Germinal center (tissue), 1 donor: ENCODE data around the gene ATP6V1G1.
"Not testable (repeated sequence)": the region's sequence is repeated elsewhere in the genome, so short reads cannot be mapped to it uniquely, and the experiment has no call there.

Experiments used
- DNase-seq: peaks from one replicate; pipeline ENCODE4 v3.0.0; 2012; ENCODE audit warnings: mixed read lengths, low spot score

The ATP6V1G1 gene, protein sequence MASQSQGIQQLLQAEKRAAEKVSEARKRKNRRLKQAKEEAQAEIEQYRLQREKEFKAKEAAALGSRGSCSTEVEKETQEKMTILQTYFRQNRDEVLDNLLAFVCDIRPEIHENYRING

DNA sequence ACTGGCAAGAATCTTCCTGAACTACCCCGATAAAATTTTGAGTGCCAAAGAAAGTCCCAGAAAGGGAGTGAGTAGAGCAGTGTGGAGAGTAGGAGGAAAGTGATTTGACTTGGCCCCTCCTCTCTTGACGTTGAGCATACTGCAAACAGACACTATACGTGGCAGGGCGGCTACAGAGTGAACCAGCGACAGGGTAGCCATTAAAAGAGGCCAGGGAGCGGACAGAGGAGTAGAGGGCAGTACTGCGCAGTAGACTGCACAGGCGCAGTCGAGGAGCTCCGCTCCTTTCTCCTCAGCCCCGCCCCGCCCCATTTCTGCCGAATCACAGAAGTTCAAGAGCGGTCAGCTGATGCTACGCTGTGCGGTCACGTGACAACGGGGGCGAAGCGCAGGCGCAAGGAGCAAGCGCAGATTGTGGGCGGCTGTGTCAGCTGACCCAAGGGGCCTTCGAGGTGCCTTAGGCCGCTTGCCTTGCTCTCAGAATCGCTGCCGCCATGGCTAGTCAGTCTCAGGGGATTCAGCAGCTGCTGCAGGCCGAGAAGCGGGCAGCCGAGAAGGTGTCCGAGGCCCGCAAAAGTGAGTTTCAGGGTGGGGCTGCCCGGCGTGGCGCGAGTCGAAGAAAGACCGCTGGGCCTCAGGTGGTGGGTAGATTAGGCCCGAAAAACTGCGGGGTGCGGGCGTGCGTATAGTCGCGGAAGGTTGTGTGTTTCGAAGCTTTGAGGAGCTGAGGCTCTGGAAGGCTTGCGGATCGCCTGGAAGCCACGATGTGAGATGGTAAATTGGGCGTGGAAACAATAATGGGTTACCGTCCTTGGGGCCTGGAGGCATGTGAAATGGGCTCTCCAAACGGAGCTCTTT lies at the start of gene ATP6V1G1:
TSS of gene ATP6V1G1 (plus strand) at position 425 of the 858 bp plus-strand sequence. CDS start at position 495, 70 bp downstream.
- peak; percentile 95 for DNase-seq

DNA sequence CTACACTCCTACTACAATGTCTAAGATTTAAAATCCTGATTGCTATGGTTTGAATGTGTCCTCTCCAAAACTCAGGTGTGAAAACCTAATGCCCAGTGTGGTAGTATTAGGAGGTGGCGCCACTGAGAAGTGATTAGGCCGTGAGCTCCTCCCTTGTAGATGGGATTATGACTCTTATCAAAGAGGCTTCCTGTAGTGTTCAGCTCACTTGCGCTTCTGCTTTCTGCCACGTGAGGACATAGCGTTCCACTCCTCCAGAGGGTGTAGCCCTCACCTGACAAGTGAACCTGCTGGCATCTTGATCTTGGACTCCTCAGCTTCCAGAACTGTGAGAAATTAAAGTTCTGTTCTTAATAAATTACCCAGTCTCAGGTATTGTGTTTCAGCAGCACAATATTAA lies 49.3 kb upstream of the ATP6V1G1 start:
- peak; percentile 53 for DNase-seq

DNA sequence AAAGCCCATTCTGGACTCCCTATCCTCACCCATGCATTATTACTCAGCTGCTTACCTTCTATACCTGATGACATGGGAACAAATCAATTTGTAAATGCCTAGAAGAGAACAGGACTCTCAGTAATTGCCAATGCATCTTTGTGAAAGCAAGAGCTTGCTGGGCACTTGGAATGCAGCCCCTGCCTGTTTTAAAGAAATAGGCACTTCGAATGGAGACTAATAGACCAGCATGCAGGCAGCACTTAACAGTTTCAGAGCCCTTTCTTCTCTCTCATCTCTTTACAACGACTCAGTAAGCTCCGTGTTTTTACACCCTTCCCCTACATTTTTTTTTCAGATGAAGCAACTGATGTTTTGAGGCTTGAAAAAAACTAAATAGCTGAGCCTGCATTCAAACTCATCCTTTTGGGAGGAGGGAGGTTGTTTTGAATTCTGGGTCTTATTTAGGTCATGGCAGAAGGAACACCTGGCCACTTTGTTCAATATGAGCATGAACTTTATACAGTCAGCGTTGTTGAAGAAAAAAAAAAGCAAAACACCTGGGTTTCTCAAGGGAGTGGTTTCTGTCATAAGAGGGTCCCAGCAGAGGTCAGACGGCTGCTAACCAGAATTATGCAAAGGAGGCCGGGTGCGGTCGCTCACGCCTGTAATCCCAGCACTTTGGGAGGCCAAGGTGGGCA lies 47.7 kb upstream of the ATP6V1G1 start:
- no peak for DNase-seq

DNA sequence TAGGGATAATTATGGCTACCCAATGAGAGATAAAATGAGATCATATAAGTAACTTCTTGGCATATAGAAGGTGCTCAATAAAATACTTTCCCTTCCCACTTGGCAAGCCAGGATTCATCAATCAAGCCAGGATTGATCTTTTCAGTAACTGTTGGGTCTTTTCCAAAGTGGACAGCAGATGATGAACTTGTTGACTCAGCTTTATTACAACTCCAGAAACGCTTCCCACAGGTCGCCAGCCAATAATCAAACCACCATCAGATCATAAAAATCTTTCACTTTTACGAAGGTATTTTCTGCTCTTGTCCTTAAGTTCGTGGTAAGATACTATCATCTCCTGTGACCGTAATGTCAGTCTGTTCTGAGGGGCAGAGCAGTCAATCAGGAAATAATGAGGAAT lies 42.5 kb upstream of the ATP6V1G1 start:
- DNase-seq, result no peak

DNA sequence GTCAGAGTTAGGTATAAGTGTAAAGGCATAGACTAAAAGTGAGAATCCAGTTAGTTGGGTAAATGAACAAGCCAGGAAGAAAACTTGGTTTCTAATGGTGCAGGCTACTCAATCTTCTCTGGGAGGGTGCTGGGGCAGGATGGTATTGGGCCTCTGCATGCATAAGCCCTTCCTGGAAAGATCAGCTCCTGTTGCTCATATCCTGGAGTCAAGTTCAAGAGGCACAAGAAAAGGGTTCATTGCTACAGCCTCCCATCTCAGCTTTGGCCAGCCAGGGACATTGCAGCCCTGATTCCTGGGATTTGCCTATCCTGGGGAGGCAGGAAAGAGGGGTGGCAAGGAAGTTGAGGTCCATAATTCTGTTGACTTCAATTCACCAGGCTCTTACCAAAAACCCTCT lies 40.7 kb upstream of the ATP6V1G1 start:
- no peak for DNase-seq

DNA sequence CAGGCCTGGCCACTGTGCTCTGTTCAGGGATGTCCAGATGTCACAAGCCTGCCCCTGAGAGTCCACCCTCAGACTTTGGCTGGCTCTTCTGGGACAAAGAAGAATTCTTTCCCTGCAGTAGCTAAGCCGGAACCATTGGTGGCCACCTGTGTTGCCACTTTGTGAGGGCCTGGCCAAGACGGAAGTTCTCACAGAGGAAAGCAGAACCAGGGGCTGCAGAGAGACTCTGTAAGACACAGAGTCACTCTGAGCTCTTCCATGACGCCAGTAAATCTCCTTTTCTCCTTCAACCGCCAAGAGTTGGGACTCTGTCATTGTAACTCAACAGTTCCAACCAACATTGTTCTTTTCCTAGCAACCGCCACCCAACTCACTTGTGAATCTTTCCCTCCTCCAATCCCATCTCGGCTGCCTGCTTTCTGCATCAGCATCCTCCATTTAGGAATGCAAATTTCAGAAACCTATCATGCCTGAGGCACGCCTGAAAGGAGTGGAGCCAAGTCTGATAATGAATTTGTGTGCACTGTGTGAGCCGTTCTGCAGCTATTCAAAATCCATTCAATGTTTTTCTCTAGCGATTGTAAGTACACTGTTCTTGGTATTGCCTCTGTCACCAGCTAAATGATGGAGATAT lies 37.8 kb upstream of the ATP6V1G1 start:
- DNase-seq, result no peak

DNA sequence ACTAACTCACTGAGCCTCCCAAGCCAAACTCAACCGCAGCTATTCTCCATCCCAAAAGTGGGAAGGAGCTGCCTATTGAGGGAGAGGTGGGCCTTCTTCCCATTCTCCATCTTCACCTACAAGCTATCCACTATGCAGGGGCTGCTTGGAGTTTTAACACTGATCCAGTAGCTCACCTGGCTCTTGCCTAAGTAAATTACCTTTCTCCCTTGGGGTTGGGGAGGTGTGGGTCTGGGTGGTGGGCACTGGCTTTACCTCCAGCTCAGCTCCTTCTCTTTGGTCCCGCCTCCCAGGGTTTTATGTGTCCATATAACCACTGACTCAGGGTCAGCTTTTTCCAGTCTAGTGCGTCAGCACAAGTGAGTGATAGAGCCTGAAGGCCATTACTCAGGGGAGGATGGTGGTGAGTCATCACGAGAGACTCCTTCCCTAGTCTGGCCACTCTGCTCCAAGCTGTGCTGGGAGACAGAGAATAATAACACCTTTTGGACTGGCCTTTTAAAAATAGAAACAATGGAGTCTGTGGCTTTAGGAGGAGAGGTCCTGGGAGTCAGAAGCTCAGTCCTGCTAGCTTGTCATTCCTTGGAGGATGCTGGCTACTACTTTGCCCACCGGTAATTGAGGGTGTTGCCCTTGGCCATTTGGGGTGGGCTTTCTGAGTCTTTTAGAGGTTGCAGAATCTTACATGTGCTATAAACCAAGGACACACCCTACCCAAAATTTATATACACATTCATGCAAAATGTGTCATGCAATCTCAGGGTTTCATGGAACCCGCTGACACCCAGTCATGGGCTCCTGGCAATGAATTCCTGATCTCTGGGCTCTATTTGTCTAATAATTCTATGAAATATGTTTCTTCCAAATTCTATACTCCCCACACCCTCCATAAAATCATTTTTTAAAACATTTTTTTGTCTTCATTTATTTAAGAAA lies 35.6 kb upstream of the ATP6V1G1 start:
- DNase-seq, result no peak

DNA sequence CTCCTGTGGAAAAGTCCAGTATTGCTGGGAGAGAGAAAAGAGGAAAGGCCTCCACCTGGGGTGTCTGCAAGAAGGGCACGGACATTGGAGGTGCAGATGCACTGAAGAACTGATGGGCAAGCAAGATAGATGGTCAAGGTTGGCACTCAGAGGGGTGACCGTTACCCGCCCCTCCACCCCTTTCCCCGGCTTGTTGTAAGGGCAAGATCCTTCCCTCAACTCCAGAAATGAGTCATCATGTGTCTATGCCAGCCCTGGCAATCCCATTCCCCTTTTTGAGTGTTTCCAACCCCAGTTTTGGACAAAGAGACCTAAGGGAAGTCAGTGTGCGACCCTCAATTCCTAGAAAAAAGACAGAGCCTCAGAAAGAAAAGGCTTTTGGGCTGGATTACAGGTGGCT lies 34.9 kb upstream of the ATP6V1G1 start:
- DNase-seq, result no peak

DNA sequence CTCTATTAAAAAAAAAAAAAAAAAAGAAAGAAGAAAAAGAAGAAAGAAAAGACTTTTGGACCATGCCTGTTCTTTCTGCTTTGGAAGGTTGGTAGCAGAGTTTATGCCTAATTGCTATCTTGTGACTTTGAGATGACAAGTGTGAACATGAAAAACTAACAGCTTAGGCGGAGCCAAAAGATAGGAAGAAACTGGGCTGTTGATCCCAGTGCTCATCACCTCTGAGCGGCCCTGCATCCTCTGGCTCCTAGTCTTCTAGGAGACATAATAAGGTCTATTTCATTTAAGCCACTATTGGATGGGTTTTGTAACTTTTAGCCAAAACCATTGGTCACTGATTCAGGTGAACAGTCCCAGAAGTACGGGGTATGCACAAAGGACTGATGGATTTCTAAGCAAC lies 34.4 kb upstream of the ATP6V1G1 start:
- DNase-seq, result no peak

DNA sequence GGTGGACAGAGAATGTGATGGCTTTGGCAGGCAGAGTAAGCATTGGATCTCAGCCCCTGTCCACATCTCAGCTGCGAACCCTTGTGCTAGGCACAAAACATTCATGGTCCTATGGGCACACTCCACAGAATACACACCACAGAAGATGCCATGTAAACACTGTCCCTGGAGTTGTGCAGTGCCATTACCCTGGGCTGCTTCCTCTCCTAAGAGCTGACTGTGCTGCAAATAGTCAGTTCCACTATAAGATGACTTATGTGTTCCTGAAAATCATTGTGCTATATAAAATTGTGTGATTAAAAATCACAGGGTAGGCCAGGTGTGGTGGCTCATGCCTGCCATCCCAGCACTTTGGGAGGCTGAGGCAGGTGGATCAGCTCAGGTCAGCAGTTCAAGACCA lies 31.9 kb upstream of the ATP6V1G1 start:
- DNase-seq, result no peak

DNA sequence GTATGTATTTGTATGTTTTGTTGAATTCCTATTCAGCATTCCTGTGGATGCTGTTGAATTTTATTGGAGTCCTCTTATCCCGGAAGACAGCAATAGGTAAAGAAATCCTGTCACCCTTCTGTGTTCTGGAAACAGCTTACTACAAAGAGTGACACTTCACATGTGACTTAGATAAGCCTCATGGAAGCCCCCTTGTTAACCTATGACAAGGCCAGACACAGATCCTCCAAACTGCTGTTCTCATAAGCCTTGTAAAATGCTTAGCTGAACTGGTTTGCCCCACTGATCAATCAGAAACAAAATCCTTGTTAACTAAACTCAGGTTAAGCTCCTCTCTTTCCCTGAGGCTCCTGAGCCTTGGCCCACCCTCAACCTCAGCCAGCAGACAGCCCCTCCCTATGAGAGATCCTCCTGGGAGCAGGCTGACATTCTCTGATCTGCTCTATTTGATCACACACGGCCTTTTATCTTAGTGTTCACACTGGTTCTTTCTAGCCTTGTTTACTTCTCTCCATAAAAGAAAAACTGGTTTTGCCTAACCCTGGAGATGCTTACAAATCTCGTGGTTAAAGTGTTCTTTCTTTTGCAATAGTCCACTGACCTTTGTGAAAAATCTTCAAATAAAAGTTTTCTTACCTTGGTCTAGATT lies 29.4 kb upstream of the ATP6V1G1 start:
- DNase-seq, result no peak

DNA sequence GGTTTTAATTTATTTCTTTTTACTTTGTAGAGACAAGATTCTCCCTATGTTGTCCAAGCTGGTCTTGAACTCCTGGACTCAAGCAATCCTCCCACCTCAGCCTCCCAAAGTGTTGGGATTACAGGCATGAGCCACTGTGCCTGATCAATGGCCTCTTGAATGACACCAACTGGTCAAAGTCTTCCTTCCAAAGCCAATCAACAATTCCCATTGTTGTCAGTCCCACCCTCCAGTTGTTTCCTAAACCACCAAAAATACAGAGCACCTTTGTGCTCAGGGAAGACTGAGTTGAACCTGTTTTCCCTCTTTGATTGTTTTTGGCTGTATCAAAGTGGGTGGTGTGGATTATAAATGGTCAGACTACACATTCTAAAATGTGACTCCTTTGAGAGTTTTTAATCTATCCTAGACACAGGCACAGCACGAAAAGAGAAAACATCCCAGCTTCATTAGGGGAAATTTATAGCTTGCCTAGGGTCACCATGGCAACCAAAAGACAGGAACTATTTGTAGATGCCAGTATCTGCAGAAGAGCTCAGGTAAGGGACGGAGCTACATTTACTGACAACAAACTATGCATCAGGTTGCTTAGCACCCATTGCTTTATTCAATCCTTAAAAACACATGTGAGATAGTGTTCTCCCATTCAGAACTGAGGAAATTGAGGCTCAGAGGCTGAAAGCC lies 27.6 kb upstream of the ATP6V1G1 start:
- no peak for DNase-seq

DNA sequence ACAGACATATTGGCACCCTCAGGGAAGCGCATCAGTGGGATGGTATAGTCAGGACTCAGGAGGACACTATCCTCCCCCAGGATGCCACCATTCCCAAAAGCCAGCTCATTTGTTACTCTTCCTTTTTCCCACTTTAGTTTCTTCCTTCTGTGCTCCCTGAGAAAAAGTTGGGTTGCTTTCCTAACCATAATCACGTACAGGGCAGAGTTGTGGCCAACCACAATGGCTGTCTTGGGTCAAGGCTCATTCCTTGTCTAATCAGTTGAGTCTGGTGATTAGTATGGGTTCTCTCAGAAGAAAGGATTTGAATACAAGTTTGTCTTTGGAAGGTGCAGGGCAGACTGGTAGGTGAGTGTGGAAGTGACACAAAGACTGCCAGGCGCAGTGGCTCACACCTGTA lies 26.6 kb upstream of the ATP6V1G1 start:
- no peak for DNase-seq

DNA sequence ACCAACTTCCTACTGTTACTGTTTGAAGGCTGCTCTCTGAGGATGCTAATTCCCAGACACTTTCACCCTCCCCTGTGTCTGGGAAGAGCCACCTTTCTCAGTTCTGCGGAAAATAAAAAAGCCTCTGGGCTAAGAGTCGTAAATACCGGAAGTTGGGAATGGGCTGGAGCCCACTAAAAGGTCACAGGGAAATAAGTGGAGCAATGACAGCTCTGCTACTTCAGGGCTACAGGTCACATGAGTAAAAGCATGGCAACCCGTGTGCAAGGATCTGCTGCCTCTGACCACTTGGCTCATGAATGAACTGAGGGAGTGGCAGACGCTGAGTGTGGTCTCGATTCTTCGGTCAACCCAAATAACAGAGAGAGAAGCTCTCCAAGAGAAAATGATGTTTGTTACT lies 25.8 kb upstream of the ATP6V1G1 start:
- DNase-seq, result no peak

DNA sequence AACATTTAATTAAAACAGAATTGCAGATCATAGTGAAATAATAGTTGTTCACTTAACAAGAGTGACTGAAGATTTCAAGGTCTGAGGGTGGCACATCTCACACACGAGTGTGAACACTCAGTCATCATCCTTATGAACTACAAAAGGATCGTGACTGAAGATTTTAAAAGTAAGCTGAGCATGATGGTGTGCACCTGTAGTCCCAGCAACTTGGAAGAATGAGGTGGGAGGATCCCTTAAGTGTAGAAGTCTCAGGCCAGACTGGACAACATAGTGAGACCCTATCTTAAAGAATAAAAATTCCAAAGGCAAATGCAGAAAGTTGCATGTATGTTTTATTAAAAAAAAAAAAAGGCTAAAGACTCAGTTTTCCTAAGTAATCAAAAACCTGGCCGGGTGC lies 22.4 kb upstream of the ATP6V1G1 start:
- DNase-seq, result no peak

DNA sequence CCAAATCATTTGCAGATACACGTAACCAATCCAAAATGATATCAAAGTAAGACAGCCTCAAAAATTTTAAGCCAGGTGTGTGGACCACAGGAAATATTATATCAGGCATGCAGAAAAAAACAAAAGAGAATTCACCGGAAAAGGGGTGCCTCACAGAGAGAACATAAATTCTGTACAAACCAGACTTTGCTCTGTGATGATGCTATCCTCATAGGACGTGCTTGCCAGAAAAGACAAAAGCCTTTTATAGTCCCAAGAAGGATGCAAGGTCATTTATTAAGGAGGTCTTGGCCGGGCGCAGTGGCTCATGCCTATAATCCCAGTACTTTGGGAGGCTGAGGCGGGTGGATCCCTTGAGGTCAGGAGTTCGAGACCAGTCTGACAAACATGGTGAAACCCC lies 16.8 kb upstream of the ATP6V1G1 start:
- DNase-seq, result no peak

DNA sequence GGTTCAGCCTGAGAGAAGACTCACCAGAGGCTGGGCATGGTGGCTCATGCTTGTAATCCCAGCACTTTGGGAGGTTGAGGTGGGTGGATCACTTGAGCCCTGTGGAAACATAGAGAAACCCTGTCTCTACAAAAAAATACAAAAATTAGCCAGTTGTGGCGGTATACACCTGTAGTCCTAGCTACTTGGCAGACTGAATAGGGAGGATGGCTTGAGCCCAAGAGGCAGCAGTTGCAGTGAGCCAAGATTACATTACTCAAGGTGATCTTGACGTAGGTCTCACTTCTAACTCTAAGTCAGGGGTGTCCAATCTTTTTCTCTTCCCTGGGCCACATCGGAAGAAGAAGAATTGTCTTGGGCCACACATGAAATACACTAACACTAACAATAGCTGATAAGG lies 16.2 kb upstream of the ATP6V1G1 start:
- no peak for DNase-seq

DNA sequence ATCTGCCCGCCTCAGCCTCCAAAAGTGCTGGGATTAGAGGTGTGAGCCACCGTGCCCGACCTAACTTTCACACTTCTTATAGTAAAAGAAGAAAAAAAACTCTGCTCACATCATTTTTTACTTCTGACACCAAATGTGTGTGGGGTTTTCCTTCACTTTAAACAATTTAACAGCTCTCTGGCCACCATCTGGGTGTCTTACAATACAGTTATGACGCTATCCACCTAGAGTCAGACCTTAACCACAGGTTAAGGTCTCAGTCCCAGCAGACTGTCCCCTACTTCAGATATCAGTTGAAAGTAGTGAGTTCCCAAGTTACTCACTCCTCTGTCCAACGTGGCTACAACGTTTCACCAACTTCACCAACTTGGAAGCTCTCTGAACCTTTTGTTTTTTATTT lies 15.4 kb upstream of the ATP6V1G1 start:
- no peak for DNase-seq

DNA sequence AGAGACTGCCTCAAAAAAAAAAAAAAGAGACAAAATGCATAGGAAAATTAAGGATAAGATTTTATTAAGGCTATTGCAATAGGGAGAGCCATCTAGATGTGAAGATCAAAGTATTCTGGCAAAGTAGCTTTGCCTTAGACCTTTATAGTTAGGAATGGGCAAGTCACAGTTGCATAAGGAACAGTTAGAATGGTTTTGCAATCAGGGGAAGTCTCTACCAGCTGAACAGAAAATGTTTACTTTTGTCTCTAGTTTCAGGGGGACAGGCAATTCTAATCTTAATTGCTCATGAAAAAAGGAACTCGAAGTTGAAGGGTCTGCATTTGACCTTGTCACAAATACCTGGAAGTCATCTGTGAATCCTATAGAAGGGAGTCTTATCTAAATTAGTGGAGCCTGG lies 13.1 kb upstream of the ATP6V1G1 start:
- DNase-seq, result no peak

DNA sequence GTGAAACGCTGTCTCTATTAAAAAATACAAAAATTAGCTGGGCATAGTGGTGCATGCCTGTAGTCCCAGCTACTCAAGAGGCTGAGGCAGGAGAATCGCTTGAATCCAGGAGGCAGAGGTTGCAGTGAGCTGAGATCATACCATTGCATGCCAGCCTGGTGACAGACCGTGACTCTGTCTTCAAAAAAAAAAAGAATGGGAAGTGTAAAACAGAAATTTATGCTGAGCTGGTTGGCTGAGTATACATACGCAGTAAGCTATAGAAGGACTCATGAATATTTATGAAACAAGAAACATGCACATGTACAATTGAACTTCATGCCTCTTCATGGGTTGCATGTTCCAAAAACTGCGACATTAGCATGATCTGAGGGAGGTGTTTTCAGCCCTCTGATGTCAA lies 10.8 kb upstream of the ATP6V1G1 start:
- not testable (repeated sequence) for DNase-seq

DNA sequence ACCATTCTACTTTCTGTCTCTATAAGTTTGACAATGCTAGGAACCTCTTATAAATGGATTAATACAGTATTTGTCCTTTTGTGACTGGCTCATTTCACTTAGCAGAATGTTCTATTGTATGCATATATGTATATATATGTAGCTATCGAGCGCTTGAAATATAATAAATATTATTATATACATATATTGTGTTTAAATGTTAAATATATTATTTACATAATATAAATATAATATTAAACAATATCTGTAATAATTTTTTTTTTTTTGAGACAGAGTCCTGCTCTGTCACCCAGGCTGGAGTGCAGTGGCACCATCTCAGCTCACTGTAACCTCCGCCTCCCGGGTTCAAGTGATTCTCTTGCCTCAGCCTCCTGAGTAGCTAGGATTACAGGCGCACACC lies 9.4 kb upstream of the ATP6V1G1 start:
- DNase-seq, result not testable (repeated sequence)
